Astrocyte of the cerebellum (primary cell): Measurements from ENCODE around the gene CPNE5.

ENCODE experiments used
- DNase-seq: peaks from one replicate; pipeline ENCODE4 v3.0.0-alpha.2; 2011; ENCODE audit warnings: low read depth
- H3K4me3 ChIP-seq: 2 replicates; pipeline ENCODE4 v1.5.1; 2011; ENCODE audit warnings: mild to moderate bottlenecking, low read depth, low read length, moderate library complexity
- in situ Hi-C: cut with HindIII; loops from 2 replicates; pipeline ENCODE4 v1.10.0; 2017; ENCODE audit warnings: low sequenced_read_pairs
- TF ChIP-seq, protein P1 (sequence below): IDR thresholded peaks from 2 replicates; pipeline ENCODE4 v1.5.1; 2012; ENCODE audit warnings: low read length, low read depth, moderate library complexity, mild to moderate bottlenecking; ENCODE audit errors: missing control alignments

The CPNE5 gene

DNA sequence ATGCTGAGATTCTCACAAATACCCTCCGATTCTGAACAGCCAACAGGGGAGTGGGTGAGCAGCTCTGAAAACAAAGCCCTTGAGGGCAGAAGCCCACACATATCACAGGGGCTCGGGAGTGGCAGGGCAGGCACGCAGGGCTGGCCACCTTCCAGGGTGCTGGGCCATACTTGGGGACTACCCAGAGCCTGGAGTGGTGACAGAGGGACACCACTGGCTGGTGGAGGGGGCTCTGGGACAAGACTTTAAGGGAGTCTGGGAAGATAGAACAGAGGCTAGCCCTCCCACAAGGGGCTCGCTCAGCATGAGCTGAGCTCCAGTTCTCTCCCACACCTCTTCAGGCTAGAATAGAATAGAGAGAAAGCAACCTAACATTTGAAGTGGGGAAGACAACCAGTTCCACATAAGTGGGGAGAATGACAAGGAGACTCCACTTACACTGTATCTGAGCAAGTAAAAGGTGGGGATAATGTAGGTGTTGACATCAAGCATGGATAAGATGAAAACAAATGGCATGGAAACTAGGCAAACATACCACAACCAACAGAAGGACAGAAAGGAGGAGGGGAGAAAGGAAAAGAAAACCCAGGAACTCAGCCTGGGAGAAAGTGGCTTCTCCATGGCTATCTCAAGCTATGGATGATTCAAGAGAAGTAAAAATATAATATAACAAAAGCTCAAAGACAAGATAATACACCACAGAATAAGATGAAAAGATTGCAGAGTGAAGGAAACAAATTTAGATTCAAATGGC is 28.4 kb upstream of the CPNE5 start:
- TF ChIP-seq, protein P1, sequence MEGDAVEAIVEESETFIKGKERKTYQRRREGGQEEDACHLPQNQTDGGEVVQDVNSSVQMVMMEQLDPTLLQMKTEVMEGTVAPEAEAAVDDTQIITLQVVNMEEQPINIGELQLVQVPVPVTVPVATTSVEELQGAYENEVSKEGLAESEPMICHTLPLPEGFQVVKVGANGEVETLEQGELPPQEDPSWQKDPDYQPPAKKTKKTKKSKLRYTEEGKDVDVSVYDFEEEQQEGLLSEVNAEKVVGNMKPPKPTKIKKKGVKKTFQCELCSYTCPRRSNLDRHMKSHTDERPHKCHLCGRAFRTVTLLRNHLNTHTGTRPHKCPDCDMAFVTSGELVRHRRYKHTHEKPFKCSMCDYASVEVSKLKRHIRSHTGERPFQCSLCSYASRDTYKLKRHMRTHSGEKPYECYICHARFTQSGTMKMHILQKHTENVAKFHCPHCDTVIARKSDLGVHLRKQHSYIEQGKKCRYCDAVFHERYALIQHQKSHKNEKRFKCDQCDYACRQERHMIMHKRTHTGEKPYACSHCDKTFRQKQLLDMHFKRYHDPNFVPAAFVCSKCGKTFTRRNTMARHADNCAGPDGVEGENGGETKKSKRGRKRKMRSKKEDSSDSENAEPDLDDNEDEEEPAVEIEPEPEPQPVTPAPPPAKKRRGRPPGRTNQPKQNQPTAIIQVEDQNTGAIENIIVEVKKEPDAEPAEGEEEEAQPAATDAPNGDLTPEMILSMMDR: no peak

DNA sequence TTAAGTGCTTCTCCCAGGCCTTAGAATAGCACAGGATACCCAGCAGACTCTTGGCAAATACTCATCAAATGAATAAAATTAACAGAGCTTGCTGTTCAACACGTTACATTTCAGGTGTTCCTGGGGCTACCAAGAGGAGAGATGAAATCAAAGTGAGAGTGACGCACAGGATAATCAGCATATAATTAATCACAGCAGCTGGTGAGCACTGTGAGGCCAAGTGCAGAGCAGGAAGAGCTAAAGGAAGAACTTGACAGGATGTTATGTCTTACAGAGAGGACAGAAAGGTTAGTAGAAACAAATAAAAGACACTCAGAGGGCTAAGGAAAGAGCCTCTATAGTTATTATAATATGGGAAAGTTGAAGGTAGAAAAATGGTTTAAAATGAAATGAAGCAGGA is 26.6 kb upstream of the CPNE5 start:
- no peak for DNase-seq
- in situ Hi-C loops: no loop called here
- TF ChIP-seq, protein P1: no peak
- no peak overlapping the region for H3K4me3 ChIP-seq

More for the DNA sequence above, 28.4 kb upstream of the CPNE5 start:
- H3K4me3 ChIP-seq: no peak overlapping the region
- in situ Hi-C loops: no loop called here
- DNase-seq: no peak

DNA sequence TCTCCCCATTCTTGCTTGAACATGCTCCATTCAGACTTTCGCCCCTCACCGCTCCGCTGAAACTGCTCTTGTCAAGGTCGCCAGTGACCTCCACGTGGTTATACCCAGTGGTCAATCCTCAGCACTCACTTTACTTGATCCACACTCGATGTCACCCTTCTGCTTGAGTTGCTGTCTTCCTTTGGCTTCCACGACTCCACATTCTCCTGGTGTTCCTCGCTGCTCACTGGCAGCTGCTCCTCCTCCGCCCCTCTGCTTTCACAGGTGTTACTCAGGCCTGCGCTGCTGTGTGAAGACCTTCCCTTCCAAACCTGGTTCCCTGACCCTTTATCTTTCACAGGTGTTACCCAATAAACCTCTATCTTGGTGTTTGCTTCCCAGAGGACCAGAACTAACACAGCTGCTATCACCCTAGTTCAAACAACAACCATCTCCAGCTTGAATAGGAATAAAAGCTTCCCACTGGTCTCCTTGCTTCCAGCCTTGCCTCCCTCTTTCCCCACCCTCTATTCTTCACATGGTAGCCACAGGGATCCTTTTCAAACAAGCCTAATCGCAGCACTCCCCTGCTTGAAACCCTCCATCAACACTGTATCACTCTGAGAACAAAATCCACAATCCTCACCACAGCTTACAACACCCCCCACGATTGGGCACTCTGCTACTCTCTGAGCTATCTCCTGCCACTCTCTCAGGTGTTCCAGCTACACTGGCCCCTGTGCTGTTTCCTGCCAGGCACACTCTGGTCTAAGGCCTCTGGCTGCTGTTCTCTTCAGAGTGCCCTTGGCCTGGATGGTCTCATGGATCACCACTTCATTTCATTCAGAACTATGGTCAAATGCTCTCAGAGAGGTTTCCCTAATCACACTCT is 24.7 kb upstream of the CPNE5 start:
- in situ Hi-C loops: loop anchor here (5.0 kb wide), 1 partner anchor 97 kb away; no protein-coding TSS in a partner anchor
- TF ChIP-seq, protein P1: no peak
- H3K4me3 ChIP-seq: no peak overlapping the region
- DNase-seq: no peak

DNA sequence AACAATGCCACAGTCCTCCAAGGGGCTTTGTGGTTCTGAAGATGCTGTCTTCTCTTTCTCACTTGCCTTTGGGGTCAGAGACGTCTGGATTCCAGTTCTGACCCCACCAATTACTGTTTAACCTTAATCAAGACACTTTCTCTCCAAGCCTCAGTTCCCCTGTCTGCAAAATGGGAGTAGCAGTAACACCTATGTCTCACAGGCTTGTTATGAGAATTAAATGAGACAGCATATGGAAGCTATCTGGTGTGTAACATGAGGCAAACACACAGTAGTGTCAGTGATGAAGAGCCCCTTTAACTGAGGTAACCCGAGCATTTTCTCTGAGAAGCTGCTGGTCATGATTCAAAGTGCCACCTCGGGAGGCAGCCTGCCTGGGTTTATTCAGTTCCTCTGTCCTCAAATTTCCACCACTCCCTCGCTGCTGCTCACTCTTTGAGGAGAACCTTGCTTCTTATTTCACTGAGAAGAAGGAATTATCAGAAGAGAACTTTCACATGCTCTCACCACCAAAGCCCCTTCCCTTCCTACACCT is 23.7 kb upstream of the CPNE5 start:
- in situ Hi-C loops: loop anchor here (5.0 kb wide), 1 partner anchor 96 kb away; no protein-coding TSS in a partner anchor
- DNase-seq: no peak
- H3K4me3 ChIP-seq: no peak overlapping the region
- TF ChIP-seq, protein P1: no peak

DNA sequence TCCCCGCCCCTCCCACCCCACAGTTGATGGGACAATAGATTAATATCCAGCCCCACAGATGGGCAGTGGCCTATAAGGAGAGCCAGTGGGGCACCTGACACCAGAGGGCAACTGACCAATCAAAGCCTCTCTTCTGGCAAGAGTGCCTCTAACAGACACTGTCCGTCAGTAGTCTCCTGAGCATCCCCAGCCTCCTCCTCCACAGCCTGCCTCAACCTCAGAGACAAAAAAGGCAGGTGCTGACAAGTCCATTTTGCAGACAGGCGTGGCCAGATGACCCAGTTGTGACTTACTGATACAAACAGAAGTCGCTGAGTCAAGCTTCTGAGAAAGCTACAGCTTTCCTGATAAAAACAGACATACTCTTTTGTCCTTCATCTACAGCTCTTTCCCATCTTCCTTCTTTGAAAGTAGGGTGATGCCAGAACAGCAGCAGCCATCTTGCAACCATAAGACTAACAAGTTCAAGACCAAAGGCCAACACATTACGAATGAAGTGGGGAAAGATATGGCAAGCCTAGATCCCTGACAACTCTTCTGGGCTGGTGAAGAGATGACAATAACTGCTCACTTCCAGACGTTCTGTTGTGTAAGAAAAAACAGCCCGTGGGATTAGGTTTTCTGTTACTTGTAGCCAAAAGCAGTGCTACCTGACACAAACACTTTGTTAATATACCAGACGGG is 23.1 kb upstream of the CPNE5 start:
- no peak for DNase-seq
- TF ChIP-seq, protein P1: no peak
- in situ Hi-C loops: loop anchor here (5.0 kb wide), 1 partner anchor 95 kb away; no protein-coding TSS in a partner anchor
- H3K4me3 ChIP-seq: no peak overlapping the region

DNA sequence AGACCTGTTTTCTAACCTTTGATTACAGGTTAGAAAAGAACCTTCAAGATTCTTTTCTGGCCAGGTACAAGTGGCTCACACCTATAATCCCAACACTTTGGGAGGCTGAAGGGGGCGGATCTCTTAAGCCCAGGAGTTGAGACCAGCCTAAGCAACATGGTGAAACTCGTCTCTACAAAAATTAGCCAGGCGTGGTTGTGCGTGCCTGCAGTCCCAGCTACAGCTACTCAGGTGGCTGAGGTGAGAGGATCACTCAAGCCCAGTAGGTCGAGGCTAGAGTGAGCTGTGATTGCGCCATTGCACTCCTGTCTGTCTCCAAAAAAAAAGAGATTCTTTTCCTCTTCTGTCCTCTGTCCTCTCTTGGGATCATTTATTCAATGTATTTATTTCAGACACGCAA is 20.9 kb upstream of the CPNE5 start:
- no peak for DNase-seq
- H3K4me3 ChIP-seq: no peak overlapping the region
- in situ Hi-C loops: loop anchor here (5.0 kb wide), 1 partner anchor 93 kb away; no protein-coding TSS in a partner anchor
- TF ChIP-seq, protein P1: no peak
